GM21381 (cell line): ENCODE data around the gene NOP58.
"Not testable (repeated sequence)": the region's sequence is repeated elsewhere in the genome, so short reads cannot be mapped to it uniquely, and the experiment has no call there.

ENCODE experiments used
- ATAC-seq: cut with Tn5 transposase; IDR thresholded peaks from one replicate; pipeline ENCODE4 v1.9.1; 2021; ENCODE audit warnings: mild to moderate bottlenecking, moderate library complexity; ENCODE audit not compliant: unreplicated experiment

Gene NOP58

GRCh38 chr2:202265467-202266277 is at the start of gene NOP58:
Gene NOP58 (plus strand): TSS chr2:202265763. CDS start chr2:202265942, 179 bp downstream.
- peak; percentile 85 for ATAC-seq

GRCh38 chr2:202221873-202222272 is 43.7 kb upstream of the NOP58 start:
- no peak for ATAC-seq

- ATAC-seq = peak; percentile 26
These were observed 27.8 kb upstream of the NOP58 start for GRCh38 chr2:202237787-202238233.

GRCh38 chr2:202238234-202239197 is 27.0 kb upstream of the NOP58 start, which contains the start of gene SUMO1:
Gene SUMO1 (minus strand): TSS chr2:202238597. CDS start chr2:202238451, 146 bp downstream.
- peak; percentile 97 for ATAC-seq

GRCh38 chr2:202247710-202248109 is 17.9 kb upstream of the NOP58 start:
- ATAC-seq = not testable (repeated sequence)

GRCh38 chr2:202249521-202250253 is 15.9 kb upstream of the NOP58 start:
- ATAC-seq = no peak

- ATAC-seq = no peak
These were observed 14.1 kb upstream of the NOP58 start for GRCh38 chr2:202251494-202251893.

GRCh38 chr2:202261531-202261930 is 4.0 kb upstream of the NOP58 start:
- no peak for ATAC-seq

GRCh38 chr2:202267495-202267894 is 1.9 kb downstream of the NOP58 start:
- no peak for ATAC-seq

GRCh38 chr2:202269585-202269984 is 4.0 kb downstream of the NOP58 start:
- ATAC-seq = no peak

- no peak for ATAC-seq
These were observed 4.9 kb downstream of the NOP58 start for GRCh38 chr2:202270487-202270886.

- not testable (repeated sequence) for ATAC-seq
These were observed 10.6 kb downstream of the NOP58 start for GRCh38 chr2:202276078-202276720.

GRCh38 chr2:202278036-202278760 is 12.6 kb downstream of the NOP58 start:
- ATAC-seq = peak; percentile 54

GRCh38 chr2:202278944-202279343 is 13.4 kb downstream of the NOP58 start:
- no peak for ATAC-seq

GRCh38 chr2:202286595-202286994 is 21.0 kb downstream of the NOP58 start:
- ATAC-seq = no peak

GRCh38 chr2:202289394-202290204 is 24.0 kb downstream of the NOP58 start:
- ATAC-seq = no peak

GRCh38 chr2:202290316-202290715 is 24.8 kb downstream of the NOP58 start:
- ATAC-seq = no peak

GRCh38 chr2:202290970-202291369 is 25.4 kb downstream of the NOP58 start:
- ATAC-seq = no peak

GRCh38 chr2:202299712-202300111 is 34.1 kb downstream of the NOP58 start:
- peak; percentile 92 for ATAC-seq
